Natural killer cell (primary cell): Measurements from ENCODE around the gene CEP135. TPM values are rescaled to one million over a fixed set of nuclear protein-coding genes. Genes with fewer than 3 reads are reported as not detected.

ENCODE experiments used
- ATAC-seq, 3 donors: fragments of 150-1000 bp in 2 of 3; fragments of 200-7000 bp in 1 of 3; cut with Tn5 transposase; 1 replicate in 1 of 3; 2 replicates in 2 of 3; pipeline ENCODE4 v1.10.0; 2021; ENCODE audit warnings: mild to moderate bottlenecking in 2 of 3, moderate library complexity in 2 of 3
- DNase-seq, 2 donors: peaks; one replicate each; pipeline versions ENCODE4 v3.0.0 to v3.0.0-alpha.2; 2013 to 2021; ENCODE audit warnings: mixed read lengths in 1 of 2
- H3K27ac ChIP-seq: one replicate; pipeline ENCODE4 v1.5.1; 2013; ENCODE audit warnings: mild to moderate bottlenecking, low read length
- H3K27me3 ChIP-seq: one replicate; pipeline ENCODE4 v1.6.1; 2013; ENCODE audit warnings: low read length; ENCODE audit not compliant: control insufficient read depth, insufficient read depth
- H3K36me3 ChIP-seq: one replicate; pipeline ENCODE4 v1.6.1; 2013; ENCODE audit warnings: low read length; ENCODE audit not compliant: control insufficient read depth, insufficient read depth
- H3K4me1 ChIP-seq: one replicate; pipeline ENCODE4 v1.6.1; 2013; ENCODE audit warnings: low read length; ENCODE audit not compliant: control insufficient read depth, insufficient read depth
- H3K4me3 ChIP-seq: one replicate; pipeline ENCODE4 v1.5.1; 2013; ENCODE audit warnings: low read length
- H3K9me3 ChIP-seq: one replicate; pipeline ENCODE4 v1.6.1; 2013; ENCODE audit warnings: low read length; ENCODE audit not compliant: control insufficient read depth, insufficient read depth
- H3K27ac Mint-ChIP-seq, 2 donors: one replicate each; pipeline ENCODE4 v1.8.0; 2022; ENCODE audit warnings: mild to moderate bottlenecking in 2 of 2, mixed read lengths in 2 of 2, moderate library complexity in 1 of 2
- H3K27me3 Mint-ChIP-seq, 2 donors: one replicate each; pipeline ENCODE4 v1.8.0; 2022; ENCODE audit warnings: low read depth in 2 of 2, mixed read lengths in 2 of 2
- H3K36me3 Mint-ChIP-seq: one replicate; pipeline ENCODE4 v1.8.0; 2022; ENCODE audit warnings: mixed read lengths
- H3K4me1 Mint-ChIP-seq, 2 donors: one replicate each; pipeline ENCODE4 v1.8.0; 2022; ENCODE audit warnings: mixed read lengths in 2 of 2
- H3K4me3 Mint-ChIP-seq: one replicate; pipeline ENCODE4 v1.8.0; 2022; ENCODE audit warnings: mild to moderate bottlenecking, moderate library complexity, mixed read lengths
- H3K9me3 Mint-ChIP-seq, 2 donors: one replicate each; pipeline ENCODE4 v1.8.0; 2022; ENCODE audit warnings: mixed read lengths in 2 of 2
- CTCF ChIP-seq: fragments of 200-600 bp; IDR thresholded peaks from one replicate; pipeline ENCODE4 v1.8.0; 2022; ENCODE audit warnings: antibody characterized with exemption
- WGBS: methylation state at CpG from one replicate; pipeline ENCODE4 v1.1.7; 2013; ENCODE audit warnings: missing lambda C conversion rate; ENCODE audit not compliant: insufficient coverage; 5-methylcytosine and 5-hydroxymethylcytosine counted together
- intact Hi-C: fragments of 100-400 bp; cut with micrococcal nuclease; formaldehyde crosslinking; loops from one replicate; pipeline ENCODE4 v1.14.2; 2022
- total RNA-seq, 4 donors: library from RNA; stranded (reverse); fragments of 120-200 nt in 1 of 4; gene quantifications; one replicate each; pipeline versions ENCODE4 v1.2.3 to v1.2.4, GENCODE V29; 2013 to 2022

The CEP135 gene
- total RNA-seq, 3 donors from 2014 or later (not counting 1 experiment from before 2014, with no cell fraction given), result 18.7 to 24.4 (median 19.9) TPM

GRCh38 chr4:56060036-56060435 is 111.3 kb downstream of the CEP135 start:
- Histone ChIP-seq H3K27ac (no peak overlapping the region), H3K27me3 (no peaks in the 10 kb centered on the region), H3K4me1 (no peaks in the 10 kb centered on the region), H3K9me3 (no peaks in the 10 kb centered on the region), H3K4me3 (no peak overlapping the region), H3K36me3 (no peaks in the 10 kb centered on the region)
- ATAC-seq (no peak), DNase-seq (no peak)
- no peak for TF ChIP-seq CTCF
- no peaks in the 10 kb centered on the region for H3K4me1 Mint-ChIP-seq
- no peak overlapping the region for H3K27ac Mint-ChIP-seq
- H3K27me3 Mint-ChIP-seq, result peaks cover 4 to 6% of the 10 kb centered on the region in 2 donors
- no peaks in the 10 kb centered on the region for H3K36me3 Mint-ChIP-seq
- H3K4me3 Mint-ChIP-seq, result no peak overlapping the region
- H3K9me3 Mint-ChIP-seq, result no peaks in the 10 kb centered on the region
- 95% methylated on average over 7 of the region's 7 CpGs for WGBS
- intact Hi-C loops, result no loop called here

GRCh38 chr4:56062106-56062505 is 113.4 kb downstream of the CEP135 start:
- H3K27ac Mint-ChIP-seq, result no peak overlapping the region
- Histone ChIP-seq H3K4me1 (no peaks in the 10 kb centered on the region), H3K4me3 (no peak overlapping the region), H3K9me3 (no peaks in the 10 kb centered on the region), H3K27me3 (no peaks in the 10 kb centered on the region), H3K36me3 (no peaks in the 10 kb centered on the region), H3K27ac (no peak overlapping the region)
- no peak for TF ChIP-seq CTCF
- no peak overlapping the region for H3K4me3 Mint-ChIP-seq
- no peak for ATAC-seq
- H3K27me3 Mint-ChIP-seq, result peaks cover 0 to 5% of the 10 kb centered on the region in 2 donors
- no peaks in the 10 kb centered on the region for H3K36me3 Mint-ChIP-seq
- no peak for DNase-seq
- H3K4me1 Mint-ChIP-seq, result no peaks in the 10 kb centered on the region
- intact Hi-C loops, result no loop called here
- 97% methylated on average over 2 of the region's 3 CpGs for WGBS
- H3K9me3 Mint-ChIP-seq, result no peaks in the 10 kb centered on the region

- no peaks in the 10 kb centered on the region for H3K9me3 Mint-ChIP-seq
- DNase-seq, result no peak
- no peaks in the 10 kb centered on the region for H3K4me1 Mint-ChIP-seq
- no peaks in the 10 kb centered on the region for H3K36me3 ChIP-seq
- H3K4me3 Mint-ChIP-seq, result no peak overlapping the region
- no peak for ATAC-seq
- TF ChIP-seq CTCF, result no peak
- H3K27ac ChIP-seq, result no peak overlapping the region
- no peaks in the 10 kb centered on the region for H3K36me3 Mint-ChIP-seq
- H3K27me3 Mint-ChIP-seq, result peaks cover 0 to 2% of the 10 kb centered on the region in 2 donors
- H3K27ac Mint-ChIP-seq, result no peak overlapping the region
- H3K4me3 ChIP-seq, result no peak overlapping the region
- no peaks in the 10 kb centered on the region for H3K4me1 ChIP-seq
- H3K27me3 ChIP-seq, result no peaks in the 10 kb centered on the region
- intact Hi-C loops, result no loop called here
- WGBS, result 92% methylated on average over 4 of the region's 4 CpGs
- H3K9me3 ChIP-seq, result no peaks in the 10 kb centered on the region
Measured at GRCh38 chr4:56062526-56063145, 113.9 kb downstream of the CEP135 start.

- H3K4me1 ChIP-seq, result no peaks in the 10 kb centered on the region
- 78% methylated on average over 1 of the region's 2 CpGs for WGBS
- H3K27ac ChIP-seq, result no peak overlapping the region
- intact Hi-C loops, result no loop called here
- ATAC-seq (no peak), DNase-seq (no peak)
- Mint-ChIP-seq H3K4me3 (no peak overlapping the region), H3K27ac (no peak overlapping the region), H3K9me3 (no peaks in the 10 kb centered on the region), H3K27me3 (peaks cover 0 to 2% of the 10 kb centered on the region in 2 donors), H3K36me3 (no peaks in the 10 kb centered on the region), H3K4me1 (no peaks in the 10 kb centered on the region)
- H3K36me3 ChIP-seq, result no peaks in the 10 kb centered on the region
- H3K9me3 ChIP-seq, result no peaks in the 10 kb centered on the region
- no peak overlapping the region for H3K4me3 ChIP-seq
- no peaks in the 10 kb centered on the region for H3K27me3 ChIP-seq
- TF ChIP-seq CTCF, result no peak
Measured at GRCh38 chr4:56066493-56066892, 117.7 kb downstream of the CEP135 start.
